Esophagus squamous epithelium (tissue), 5 donors: ENCODE measurements around the gene SMOC2. TPM values are rescaled to one million over a fixed set of nuclear protein-coding genes. Genes with fewer than 3 reads are reported as not detected.
"Not testable (repeated sequence)": the region's sequence is repeated elsewhere in the genome, so short reads cannot be mapped to it uniquely, and the experiment has no call there.

ENCODE experiments used
- DNase-seq: peaks from one replicate; lab custom pipeline; 2025; lab: John Stamatoyannopoulos, UW
- H3K27ac ChIP-seq, 4 donors: fragments of 200-600 bp; sonication (generic); one replicate each; pipeline ENCODE4 v1.5.1; 2016 to 2019; ENCODE audit warnings: mild to moderate bottlenecking in 1 of 4
- H3K27me3 ChIP-seq, 4 donors: fragments of 200-600 bp; sonication (generic); 1 replicate in 3 of 4; 2 replicates in 1 of 4; pipeline versions ENCODE4 v1.5.1 to v1.6.0; 2017 to 2021; ENCODE audit warnings: antibody characterized with exemption in 1 of 4
- H3K36me3 ChIP-seq, 3 donors: fragments of 200-600 bp; sonication (generic); one replicate each; pipeline ENCODE4 v1.5.1; 2016 to 2019
- H3K4me1 ChIP-seq, 3 donors: fragments of 200-600 bp; sonication (generic); one replicate each; pipeline ENCODE4 v1.5.1; 2017 to 2019
- H3K4me3 ChIP-seq, 4 donors: fragments of 200-600 bp; sonication (generic); 1 replicate in 3 of 4; 2 replicates in 1 of 4; pipeline ENCODE4 v1.5.1; 2016 to 2019; ENCODE audit warnings: mild to moderate bottlenecking in 2 of 4, moderate library complexity in 1 of 4
- H3K9me3 ChIP-seq, 3 donors: fragments of 200-600 bp; sonication (generic); one replicate each; pipeline ENCODE4 v1.5.1; 2016 to 2019
- CTCF ChIP-seq, 6 experiments: fragments of 450-650 bp in 4 of 6; fragments of 200-600 bp in 2 of 6; sonication (generic) in 2 of 6; IDR thresholded peaks; one replicate each; pipeline ENCODE4 v1.5.1; 2016 to 2019; ENCODE audit warnings: antibody characterized with exemption in 6 of 6, mild to moderate bottlenecking in 4 of 6, moderate library complexity in 4 of 6
- POLR2A ChIP-seq, 4 donors: fragments of 450-650 bp; IDR thresholded peaks; one replicate each; pipeline ENCODE4 v1.6.1; 2017; ENCODE audit warnings: antibody characterized with exemption in 4 of 4, mild to moderate bottlenecking in 4 of 4, moderate library complexity in 3 of 4
- WGBS, 2 donors: methylation state at CpG; one replicate each; pipeline ENCODE4 v1.1.5; 2018; 5-methylcytosine and 5-hydroxymethylcytosine counted together
- intact Hi-C: fragments of 100-400 bp; cut with DNase I; formaldehyde crosslinking; loops from one replicate; pipeline ENCODE4 v1.15.0; 2022
- total RNA-seq, 4 donors: library from RNA; depleted of rRNA; stranded (reverse); fragments of >200 nt; gene quantifications; one replicate each; pipeline ENCODE4 v1.1.0, GENCODE V29; 2016
- donor health status: DM: yes; HTN: yes; CAD: no.

SMOC2 gene
- total RNA-seq, 4 donors from 2014 or later: 1.9 to 35.5 (median 7.1) TPM

DNA sequence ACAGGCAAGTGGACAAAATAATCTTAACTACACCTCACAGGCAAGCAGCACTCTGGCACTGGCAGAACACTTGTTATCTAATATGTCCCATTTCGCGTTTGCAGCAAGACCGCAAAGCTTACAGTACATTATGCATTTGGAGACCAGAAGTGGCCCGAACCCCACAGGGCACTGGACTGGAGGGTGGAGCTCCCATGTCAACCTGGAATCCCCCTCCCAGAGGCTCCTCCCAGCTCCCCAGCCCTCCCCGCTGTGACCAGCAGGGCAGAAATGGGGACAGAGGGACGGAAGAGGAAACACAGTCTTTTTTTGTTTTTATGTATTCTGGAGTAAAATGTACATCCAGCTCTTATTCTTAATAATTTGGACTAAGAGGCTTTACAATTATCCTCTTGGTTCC is 263.7 kb downstream of the SMOC2 start:
- DNase-seq: no peak
- Histone ChIP-seq H3K36me3 (no peaks in the 10 kb centered on the region), H3K27ac (no peak overlapping the region), H3K9me3 (no peaks in the 10 kb centered on the region), H3K4me1 (no peaks in the 10 kb centered on the region), H3K27me3 (peaks cover 0 to 10% (median 0%) of the 10 kb centered on the region in 4 donors), H3K4me3 (no peak overlapping the region)
- intact Hi-C loops: no loop called here
- 73 to 81% methylated on average over 5 to 6 of the region's 6 CpGs for WGBS, 2 donors
- TF ChIP-seq POLR2A (IDR thresholded peaks at IDR 0.05): no peak
- TF ChIP-seq CTCF (IDR thresholded peaks at IDR 0.05): no peak

- H3K36me3 ChIP-seq, H3K27ac ChIP-seq, H3K4me3 ChIP-seq, H3K4me1 ChIP-seq, intact Hi-C loops, H3K9me3 ChIP-seq, DNase-seq: not testable (repeated sequence)
- 81 to 84% methylated on average over 6 to 9 of the region's 16 CpGs for WGBS, 2 donors
- peaks cover 0 to 16% (median 0%) of the 10 kb centered on the region in 4 donors for H3K27me3 ChIP-seq
Observed at GRCh38 chr6:168705271-168705670, 264.3 kb downstream of the SMOC2 start.

- DNase-seq: no peak
- H3K27me3 ChIP-seq: peaks cover 0 to 23% (median 0%) of the 10 kb centered on the region in 4 donors
- TF ChIP-seq CTCF (IDR thresholded peaks at IDR 0.05): no peak
- no peak for TF ChIP-seq POLR2A (IDR thresholded peaks at IDR 0.05)
- H3K27ac ChIP-seq: no peak overlapping the region
- 90 to 93% methylated on average over 12 to 14 of the region's 25 CpGs for WGBS, 2 donors
- no peaks in the 10 kb centered on the region for H3K4me1 ChIP-seq
- H3K4me3 ChIP-seq: no peak overlapping the region
- intact Hi-C loops: no loop called here
- H3K36me3 ChIP-seq: no peaks in the 10 kb centered on the region
- no peaks in the 10 kb centered on the region for H3K9me3 ChIP-seq
Observed at GRCh38 chr6:168706471-168707177, 265.6 kb downstream of the SMOC2 start.

DNA sequence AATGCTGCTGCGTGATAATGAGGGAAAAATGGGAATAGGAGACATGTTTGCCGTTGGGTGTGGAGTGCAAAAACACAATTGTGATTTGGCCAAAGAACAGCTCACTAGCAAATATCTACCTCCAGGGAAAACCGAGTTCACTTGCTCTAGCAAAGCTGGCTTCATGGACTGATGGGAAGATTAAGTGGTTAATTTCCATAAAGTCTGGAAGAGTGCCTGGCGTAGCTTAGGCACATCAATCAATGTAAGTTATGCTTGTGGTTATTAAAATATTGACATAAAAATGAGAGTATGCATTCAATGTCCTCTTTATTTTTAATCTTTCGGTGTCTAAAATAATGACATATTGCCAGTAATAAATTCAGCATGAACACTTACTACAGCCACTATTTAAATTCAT is 267.5 kb downstream of the SMOC2 start:
- WGBS, 2 donors: 26 to 28% methylated on average over 5 of the region's 5 CpGs
- intact Hi-C loops: no loop called here

GRCh38 chr6:168708984-168709383 is 268.0 kb downstream of the SMOC2 start:
- Histone ChIP-seq H3K36me3 (no peaks in the 10 kb centered on the region), H3K4me3 (no peak overlapping the region), H3K9me3 (no peaks in the 10 kb centered on the region), H3K27ac (no peak overlapping the region), H3K4me1 (no peaks in the 10 kb centered on the region), H3K27me3 (peaks cover 0 to 37% (median 0%) of the 10 kb centered on the region in 4 donors)
- TF ChIP-seq CTCF (IDR thresholded peaks at IDR 0.05) (no peak), POLR2A (IDR thresholded peaks at IDR 0.05) (no peak)
- 35 to 45% methylated on average over 2 of the region's 2 CpGs for WGBS, 2 donors
- no peak for DNase-seq
- intact Hi-C loops: no loop called here

More for the DNA sequence above, 267.5 kb downstream of the SMOC2 start:
- no peak for DNase-seq
- TF ChIP-seq CTCF (IDR thresholded peaks at IDR 0.05) (no peak), POLR2A (IDR thresholded peaks at IDR 0.05) (no peak)
- H3K4me3 ChIP-seq: no peak overlapping the region
- peaks cover 0 to 35% (median 0%) of the 10 kb centered on the region in 4 donors for H3K27me3 ChIP-seq
- no peaks in the 10 kb centered on the region for H3K4me1 ChIP-seq
- no peaks in the 10 kb centered on the region for H3K9me3 ChIP-seq
- H3K27ac ChIP-seq: no peak overlapping the region
- H3K36me3 ChIP-seq: no peaks in the 10 kb centered on the region
